B cell (primary cell): ENCODE results near the gene PPP1R12B. TPM values are rescaled to one million over a fixed set of nuclear protein-coding genes. Genes with fewer than 3 reads are reported as not detected.

Source experiments
- ATAC-seq: fragments of 200-7000 bp; cut with Tn5 transposase; one replicate; pipeline ENCODE4 v1.10.0; 2021; ENCODE audit warnings: low read depth, mild to moderate bottlenecking, moderate number of reproducible peaks, moderate library complexity
- CTCF ChIA-PET: fragments of 350-600 bp; sonication (Branson Sonifier 250); formaldehyde crosslinking; loops from one replicate; lab custom pipeline; 2021; ENCODE audit warnings: antibody characterized with exemption, inconsistent platforms; lab: Charles Lee
- POLR2A ChIA-PET: fragments of 350-600 bp; sonication (Branson Sonifier 250); formaldehyde crosslinking; loops from one replicate; lab custom pipeline; 2021; ENCODE audit warnings: antibody characterized with exemption; lab: Charles Lee
- DNase-seq: peaks from one replicate; pipeline ENCODE4 v3.0.0; 2013
- H2AFZ ChIP-seq: 2 replicates; pipeline ENCODE4 v1.6.1; 2012; ENCODE audit warnings: mild to moderate bottlenecking, low read depth, low read length; ENCODE audit not compliant: insufficient read depth, poor library complexity, severe bottlenecking
- H3K27ac ChIP-seq, 2 donors: 1 replicate in 1 of 2; 2 replicates in 1 of 2; pipeline ENCODE4 v1.5.1; 2012 to 2013; ENCODE audit warnings: low read length in 2 of 2, mild to moderate bottlenecking in 2 of 2, moderate library complexity in 1 of 2
- H3K27me3 ChIP-seq, 4 experiments: fragments of 200-600 bp in 1 of 4; sonication (generic) in 1 of 4; replicated peaks in 1 of 4; 1 replicate in 2 of 4; 2 replicates in 2 of 4; pipeline versions ENCODE4 v1.6.1 to v1.7.0; 2013 to 2016; ENCODE audit warnings: low read length in 3 of 4, mild to moderate bottlenecking in 2 of 4, mixed read lengths in 1 of 4, moderate library complexity in 1 of 4; ENCODE audit not compliant: insufficient read depth in 4 of 4, control insufficient read depth in 3 of 4; ENCODE audit errors: control extremely low read depth in 1 of 4
- H3K36me3 ChIP-seq, 2 experiments: replicated peaks in 1 of 2; 1 replicate in 1 of 2; 2 replicates in 1 of 2; pipeline versions ENCODE4 v1.6.1 to v1.7.1; 2013; ENCODE audit warnings: low read length in 1 of 2; ENCODE audit not compliant: insufficient read depth in 2 of 2, control insufficient read depth in 1 of 2; ENCODE audit errors: control extremely low read depth in 1 of 2, extremely low read depth in 1 of 2
- H3K4me1 ChIP-seq, 2 donors: fragments of 200-600 bp in 1 of 2; sonication (generic) in 1 of 2; 1 replicate in 1 of 2; 2 replicates in 1 of 2; pipeline versions ENCODE4 v1.5.1 to v1.6.1; 2013 to 2017; ENCODE audit warnings: low read length in 2 of 2; ENCODE audit not compliant: control insufficient read depth in 2 of 2, insufficient read depth in 2 of 2
- H3K4me2 ChIP-seq: replicated peaks from 2 replicates; pipeline ENCODE3; 2012; ENCODE audit warnings: mild to moderate bottlenecking, low read depth, low read length; ENCODE audit not compliant: poor library complexity, severe bottlenecking
- H3K4me3 ChIP-seq, 5 experiments: fragments of 200-600 bp in 1 of 5; sonication (generic) in 1 of 5; 1 replicate in 3 of 5; 2 replicates in 2 of 5; pipeline versions ENCODE4 v1.5.1 to v1.7.0; 2011 to 2016; ENCODE audit warnings: low read length in 4 of 5, mild to moderate bottlenecking in 4 of 5, low read depth in 2 of 5, control low read depth in 1 of 5, moderate library complexity in 1 of 5; ENCODE audit not compliant: insufficient read depth in 1 of 5; ENCODE audit errors: control extremely low read depth in 1 of 5, extremely low read depth in 1 of 5
- H3K79me2 ChIP-seq: fragments of 200-600 bp; sonication (generic); one replicate; pipeline ENCODE4 v1.6.0; 2016; ENCODE audit warnings: low read length; ENCODE audit not compliant: control insufficient read depth, insufficient read depth
- H3K9ac ChIP-seq: fragments of 200-600 bp; sonication (generic); 2 replicates; pipeline ENCODE4 v1.6.1; 2017; ENCODE audit warnings: mild to moderate bottlenecking, low read length, moderate library complexity
- H3K9me3 ChIP-seq, 3 donors: one replicate each; pipeline versions ENCODE4 v1.6.1 to v1.7.1; 2013; ENCODE audit warnings: low read length in 2 of 3; ENCODE audit not compliant: control insufficient read depth in 2 of 3, insufficient read depth in 1 of 3; ENCODE audit errors: control extremely low read depth in 1 of 3
- H4K20me1 ChIP-seq: 2 replicates; pipeline ENCODE4 v1.6.0; 2012; ENCODE audit warnings: mild to moderate bottlenecking, low read length; ENCODE audit not compliant: insufficient read depth, control insufficient read depth, poor library complexity, severe bottlenecking
- H3K27ac Mint-ChIP-seq: one replicate; pipeline ENCODE4 v1.8.0; 2021; ENCODE audit warnings: mixed read lengths
- H3K27me3 Mint-ChIP-seq: one replicate; pipeline ENCODE4 v1.8.0; 2021; ENCODE audit warnings: mixed read lengths
- H3K4me1 Mint-ChIP-seq: one replicate; pipeline ENCODE4 v1.8.0; 2021; ENCODE audit warnings: mixed read lengths
- H3K4me3 Mint-ChIP-seq: one replicate; pipeline ENCODE4 v1.8.0; 2021; ENCODE audit warnings: mixed read lengths
- H3K9me3 Mint-ChIP-seq: one replicate; pipeline ENCODE4 v1.8.0; 2022; ENCODE audit warnings: mixed read lengths; ENCODE audit not compliant: insufficient read depth
- EZH2 ChIP-seq: IDR thresholded peaks from 2 replicates; pipeline ENCODE4 v1.6.1; 2012; ENCODE audit warnings: borderline replicate concordance, low read depth, mild to moderate bottlenecking, moderate library complexity, low read length; ENCODE audit not compliant: insufficient read depth, poor library complexity, severe bottlenecking
- WGBS: methylation state at CpG from one replicate; pipeline ENCODE4 v1.1.5; 2013; ENCODE audit warnings: missing lambda C conversion rate; ENCODE audit not compliant: insufficient coverage; 5-methylcytosine and 5-hydroxymethylcytosine counted together
- intact Hi-C: fragments of 100-400 bp; cut with micrococcal nuclease; formaldehyde crosslinking; loops from one replicate; pipeline ENCODE4 v1.10.0; 2022
- polyA plus RNA-seq: library from polyadenylated mRNA; depleted of rRNA; stranded (reverse); fragments of >200 nt; gene quantifications from 2 replicates; pipeline ENCODE4 v1.2.3, GENCODE V29; 2012
- total RNA-seq, 2 donors: library from RNA; stranded (reverse); fragments of 120-200 nt in 1 of 2; gene quantifications; 1 replicate in 1 of 2; 2 replicates in 1 of 2; pipeline versions ENCODE4 v1.2.3 to v1.2.4, GENCODE V29; 2013 to 2022
- TF ChIP-seq, protein P1 (sequence below): fragments of 200-600 bp; IDR thresholded peaks from one replicate; pipeline ENCODE4 v1.8.0; 2022; ENCODE audit warnings: antibody characterized with exemption, mild to moderate bottlenecking

The PPP1R12B gene
- total and polyA plus RNA-seq, 2 donors (not counting 1 experiment from before 2014, with no cell fraction given) = 7.1 to 49.6 TPM

DNA sequence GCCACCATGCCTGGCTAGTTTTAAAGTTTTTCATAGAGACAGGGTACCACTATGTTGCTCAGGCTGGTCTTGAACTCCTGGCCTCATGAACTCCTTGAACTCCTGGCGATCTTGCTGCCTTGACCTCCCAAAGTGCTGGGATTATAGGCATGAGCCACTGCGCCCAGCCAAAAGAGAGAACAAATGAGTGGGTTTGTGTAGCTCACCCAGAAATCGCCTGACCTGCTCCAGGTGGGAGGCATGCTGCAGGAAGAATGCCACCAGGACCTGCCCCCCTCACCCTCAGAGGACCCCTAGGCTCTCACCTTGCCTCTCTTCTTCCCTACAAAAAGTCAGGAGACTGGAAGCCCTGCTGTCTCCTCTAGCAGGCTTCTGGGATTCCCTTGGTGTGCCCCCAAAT, 272.9 kb downstream of the PPP1R12B start:
- H3K79me2 ChIP-seq = no peaks in the 10 kb centered on the region
- TF ChIP-seq, protein P1, sequence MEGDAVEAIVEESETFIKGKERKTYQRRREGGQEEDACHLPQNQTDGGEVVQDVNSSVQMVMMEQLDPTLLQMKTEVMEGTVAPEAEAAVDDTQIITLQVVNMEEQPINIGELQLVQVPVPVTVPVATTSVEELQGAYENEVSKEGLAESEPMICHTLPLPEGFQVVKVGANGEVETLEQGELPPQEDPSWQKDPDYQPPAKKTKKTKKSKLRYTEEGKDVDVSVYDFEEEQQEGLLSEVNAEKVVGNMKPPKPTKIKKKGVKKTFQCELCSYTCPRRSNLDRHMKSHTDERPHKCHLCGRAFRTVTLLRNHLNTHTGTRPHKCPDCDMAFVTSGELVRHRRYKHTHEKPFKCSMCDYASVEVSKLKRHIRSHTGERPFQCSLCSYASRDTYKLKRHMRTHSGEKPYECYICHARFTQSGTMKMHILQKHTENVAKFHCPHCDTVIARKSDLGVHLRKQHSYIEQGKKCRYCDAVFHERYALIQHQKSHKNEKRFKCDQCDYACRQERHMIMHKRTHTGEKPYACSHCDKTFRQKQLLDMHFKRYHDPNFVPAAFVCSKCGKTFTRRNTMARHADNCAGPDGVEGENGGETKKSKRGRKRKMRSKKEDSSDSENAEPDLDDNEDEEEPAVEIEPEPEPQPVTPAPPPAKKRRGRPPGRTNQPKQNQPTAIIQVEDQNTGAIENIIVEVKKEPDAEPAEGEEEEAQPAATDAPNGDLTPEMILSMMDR = no peak
- TF ChIP-seq EZH2 = no peak
- peaks cover 24 to 44% of the 10 kb centered on the region in 2 donors for H3K4me1 ChIP-seq
- H3K9me3 Mint-ChIP-seq = no peaks in the 10 kb centered on the region
- no peak overlapping the region for H3K4me2 ChIP-seq
- ATAC-seq (no peak), DNase-seq (no peak)
- no peaks in the 10 kb centered on the region for H3K9me3 ChIP-seq
- intact Hi-C loops = no loop called here
- H3K4me3 ChIP-seq = no peak overlapping the region
- POLR2A ChIA-PET = no interaction called here
- H4K20me1 ChIP-seq = no peaks in the 10 kb centered on the region
- H3K27ac ChIP-seq = no peak overlapping the region
- peaks cover 0 to 33% (median 2%) of the 10 kb centered on the region in 4 experiments for H3K27me3 ChIP-seq
- H3K27me3 Mint-ChIP-seq = peaks cover 30% of the 10 kb centered on the region
- no peak overlapping the region for H3K9ac ChIP-seq
- H3K4me1 Mint-ChIP-seq = peaks cover 21% of the 10 kb centered on the region
- no peak overlapping the region for H3K27ac Mint-ChIP-seq
- no peaks in the 10 kb centered on the region for H3K36me3 ChIP-seq
- no CpG with 5 or more reads among the region's 3 CpGs for WGBS
- no peak overlapping the region for H2AFZ ChIP-seq
- CTCF ChIA-PET = interaction anchor here (1.1 kb wide), 1 partner anchor 47 kb away, joined by 3 read pairs; no protein-coding TSS in a partner anchor
- H3K4me3 Mint-ChIP-seq = no peak overlapping the region

DNA sequence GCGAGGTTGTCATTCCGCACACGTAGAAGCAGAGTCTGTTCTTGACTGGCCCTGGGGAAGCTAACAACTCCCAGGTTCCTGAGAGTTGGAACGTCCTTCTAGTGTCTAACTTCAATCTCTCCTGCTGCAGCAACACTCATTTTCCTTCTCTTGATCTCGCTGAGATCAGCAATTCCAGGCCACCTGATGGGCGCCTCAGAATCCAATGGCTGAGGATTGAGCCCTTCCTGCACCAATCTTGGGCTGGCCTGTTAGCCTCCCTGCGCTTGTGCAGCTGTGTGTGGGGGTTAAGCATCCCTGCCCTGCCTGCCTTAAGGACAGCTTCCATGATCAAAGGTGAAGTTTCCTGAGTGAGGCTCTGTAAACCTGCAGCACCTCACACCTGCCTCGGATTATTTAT, 273.9 kb downstream of the PPP1R12B start:
- no peak for DNase-seq

More for the DNA sequence above, 273.9 kb downstream of the PPP1R12B start:
- Histone ChIP-seq H3K4me3 (no peak overlapping the region), H4K20me1 (no peaks in the 10 kb centered on the region), H3K4me2 (no peak overlapping the region), H3K36me3 (no peaks in the 10 kb centered on the region), H3K9ac (no peak overlapping the region), H3K9me3 (no peaks in the 10 kb centered on the region), H3K79me2 (no peaks in the 10 kb centered on the region), H3K27me3 (peaks cover 0 to 33% (median 2%) of the 10 kb centered on the region in 4 experiments), H2AFZ (no peak overlapping the region), H3K4me1 (peaks cover 27 to 44% of the 10 kb centered on the region in 2 donors), H3K27ac (no peak overlapping the region)
- no peak overlapping the region for H3K27ac Mint-ChIP-seq
- 99% methylated on average over 8 of the region's 8 CpGs for WGBS
- H3K9me3 Mint-ChIP-seq = no peaks in the 10 kb centered on the region
- ChIA-PET CTCF (no interaction called here), POLR2A (no interaction called here)
- TF ChIP-seq, protein P1 = no peak
- TF ChIP-seq EZH2 = no peak
- no peak for ATAC-seq
- H3K4me3 Mint-ChIP-seq = no peak overlapping the region
- intact Hi-C loops = no loop called here
- H3K27me3 Mint-ChIP-seq = peaks cover 30% of the 10 kb centered on the region
- H3K4me1 Mint-ChIP-seq = peaks cover 21% of the 10 kb centered on the region
